PC-9 (cell line): ENCODE results near the gene PPP2CA. TPM values are rescaled to one million over a fixed set of nuclear protein-coding genes. Genes with fewer than 3 reads are reported as not detected.

Experiments used
- BruUV-seq: library from RNA; stranded (reverse); fragments of 400-500 nt; replicated peaks from 2 replicates; lab custom pipeline; 2021; lab: Mats Ljungman, UMichigan
- CTCF ChIA-PET: fragments of 300-600 bp; sonication (Branson Sonifier 250); formaldehyde crosslinking; loops from one replicate; lab custom pipeline; 2022; ENCODE audit warnings: antibody characterized with exemption; lab: Charles Lee
- POLR2A ChIA-PET: fragments of 300-600 bp; sonication (Branson Sonifier 250); formaldehyde crosslinking; loops from one replicate; lab custom pipeline; 2022; ENCODE audit warnings: antibody characterized with exemption; ENCODE audit not compliant: unreplicated experiment; lab: Charles Lee
- DNase-seq, 2 experiments: peaks; one replicate each; pipeline versions ENCODE4 v3.0.0 to v3.0.0-alpha.2; 2015 to 2022; ENCODE audit warnings: mixed read lengths in 1 of 2
- H2AFZ ChIP-seq: fragments of 200-600 bp; sonication (generic); 2 replicates; pipeline ENCODE4 v1.8.1; 2017; ENCODE audit warnings: antibody characterized with exemption
- H3F3A ChIP-seq: fragments of 200-600 bp; sonication (generic); 2 replicates; pipeline ENCODE4 v1.8.1; 2017; ENCODE audit warnings: antibody characterized with exemption, mild to moderate bottlenecking, low read depth; ENCODE audit not compliant: insufficient read depth
- H3K27ac ChIP-seq: fragments of 200-600 bp; sonication (generic); 2 replicates; pipeline ENCODE4 v1.6.1; 2016; ENCODE audit warnings: mixed run types
- H3K27me3 ChIP-seq: fragments of 200-600 bp; sonication (generic); 2 replicates; pipeline ENCODE4 v1.6.1; 2016; ENCODE audit warnings: low read depth, mixed run types; ENCODE audit not compliant: insufficient read depth
- H3K36me3 ChIP-seq: fragments of 200-600 bp; sonication (generic); 2 replicates; pipeline ENCODE4 v1.6.1; 2016; ENCODE audit warnings: low read depth, mixed run types
- H3K4me1 ChIP-seq: fragments of 200-600 bp; sonication (generic); replicated peaks from 2 replicates; pipeline ENCODE4 v1.6.1; 2016; ENCODE audit warnings: mixed run types; ENCODE audit not compliant: insufficient read depth
- H3K4me2 ChIP-seq: fragments of 200-600 bp; sonication (generic); 2 replicates; pipeline ENCODE4 v1.6.1; 2017; ENCODE audit warnings: mixed run types
- H3K4me3 ChIP-seq: fragments of 200-600 bp; sonication (generic); 2 replicates; pipeline ENCODE4 v1.6.1; 2016; ENCODE audit warnings: mixed run types
- H3K79me2 ChIP-seq: fragments of 200-600 bp; sonication (generic); 2 replicates; pipeline ENCODE4 v1.6.1; 2017; ENCODE audit warnings: low read depth, mixed run types
- H3K9me2 ChIP-seq: fragments of 200-600 bp; sonication (generic); 2 replicates; pipeline ENCODE4 v1.8.1; 2017; ENCODE audit warnings: mild to moderate bottlenecking; ENCODE audit not compliant: insufficient read depth
- H3K9me3 ChIP-seq: fragments of 200-600 bp; sonication (generic); 2 replicates; pipeline ENCODE4 v1.8.1; 2016; ENCODE audit warnings: low read depth; ENCODE audit not compliant: insufficient read depth
- H4K20me1 ChIP-seq: fragments of 200-600 bp; sonication (generic); 2 replicates; pipeline ENCODE4 v1.8.1; 2017; ENCODE audit not compliant: insufficient read depth
- EZH2 ChIP-seq: fragments of 200-600 bp; sonication (generic); IDR thresholded peaks from 2 replicates; pipeline ENCODE4 v1.8.0; 2017; ENCODE audit warnings: antibody characterized with exemption, low read depth
- intact Hi-C: fragments of 100-400 bp; cut with micrococcal nuclease; formaldehyde crosslinking; loops from one replicate; pipeline ENCODE4 v1.10.0; 2022; ENCODE audit not compliant: unreplicated experiment
- total RNA-seq: library from RNA; stranded (reverse); gene quantifications from 2 replicates; pipeline ENCODE4 v1.2.3, GENCODE V29; 2021
- TF ChIP-seq, protein P1 (sequence below): fragments of 200-600 bp; sonication (generic); conservative IDR thresholded peaks from 2 replicates; pipeline ENCODE4 v1.6.1; 2017; ENCODE audit warnings: mixed run types, antibody characterized with exemption, mild to moderate bottlenecking, moderate library complexity

The PPP2CA gene
- total RNA-seq, 1 experiment from 2014 or later, result 149 TPM

DNA sequence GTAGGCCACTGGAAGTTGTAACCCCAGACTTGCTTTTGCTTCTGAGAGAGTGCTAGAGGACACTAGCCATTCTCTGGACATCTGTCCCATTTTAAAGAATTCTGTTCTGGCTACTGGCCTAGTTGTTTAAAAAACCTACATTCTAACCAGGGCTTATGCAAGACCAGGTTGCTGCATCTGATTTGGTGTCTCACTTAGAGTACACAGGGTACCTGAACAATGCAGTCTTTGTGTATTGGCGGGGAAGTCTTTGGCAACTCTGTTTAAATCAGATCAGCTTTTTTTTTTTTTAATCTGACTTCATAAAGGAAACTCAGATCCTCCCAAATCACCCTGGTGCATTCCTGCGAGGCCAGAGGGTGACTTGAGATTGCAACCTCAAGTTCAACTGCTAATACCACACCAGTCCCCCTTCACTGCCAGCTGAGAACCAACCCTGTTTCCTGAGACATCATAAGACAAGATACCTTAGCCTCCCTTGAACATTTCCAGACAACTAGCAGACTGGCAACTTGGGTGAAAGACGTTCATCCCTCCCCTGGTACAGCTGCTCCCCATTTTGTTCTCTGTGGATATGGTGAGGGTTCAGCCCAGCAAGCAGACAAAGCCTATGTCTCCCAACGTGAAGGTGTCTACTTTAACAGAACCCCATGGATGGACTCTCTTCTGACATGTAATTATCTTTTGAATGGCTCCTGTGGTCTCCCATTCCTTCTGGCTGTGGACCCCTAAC lies 76.1 kb downstream of the PPP2CA start:
- H3K4me3 ChIP-seq, result no peak overlapping the region
- no peak overlapping the region for H2AFZ ChIP-seq
- peaks cover 61% of the 10 kb centered on the region for H3F3A ChIP-seq
- peaks cover 35% of the 10 kb centered on the region for H4K20me1 ChIP-seq
- peak overlapping the region; percentile 50 for H3K27ac ChIP-seq
- DNase-seq, result peak in 1 of 2 experiments; percentile 82
- H3K36me3 ChIP-seq, result peaks cover 46% of the 10 kb centered on the region
- ChIA-PET CTCF (interaction anchor here (0.5 kb wide), 1 partner anchor 112 kb away, joined by 3 read pairs; no protein-coding TSS in a partner anchor), POLR2A (no interaction called here)
- no peaks in the 10 kb centered on the region for H3K9me2 ChIP-seq
- no peak overlapping the region for H3K4me2 ChIP-seq
- H3K9me3 ChIP-seq, result no peaks in the 10 kb centered on the region
- peaks cover 34% of the 10 kb centered on the region for H3K79me2 ChIP-seq
- H3K4me1 ChIP-seq, result peaks cover 12% of the 10 kb centered on the region
- intact Hi-C loops, result no loop called here
- H3K27me3 ChIP-seq, result no peaks in the 10 kb centered on the region
- no TSS peak for BruUV-seq
- TF ChIP-seq EZH2, result no peak
- TF ChIP-seq, protein P1, sequence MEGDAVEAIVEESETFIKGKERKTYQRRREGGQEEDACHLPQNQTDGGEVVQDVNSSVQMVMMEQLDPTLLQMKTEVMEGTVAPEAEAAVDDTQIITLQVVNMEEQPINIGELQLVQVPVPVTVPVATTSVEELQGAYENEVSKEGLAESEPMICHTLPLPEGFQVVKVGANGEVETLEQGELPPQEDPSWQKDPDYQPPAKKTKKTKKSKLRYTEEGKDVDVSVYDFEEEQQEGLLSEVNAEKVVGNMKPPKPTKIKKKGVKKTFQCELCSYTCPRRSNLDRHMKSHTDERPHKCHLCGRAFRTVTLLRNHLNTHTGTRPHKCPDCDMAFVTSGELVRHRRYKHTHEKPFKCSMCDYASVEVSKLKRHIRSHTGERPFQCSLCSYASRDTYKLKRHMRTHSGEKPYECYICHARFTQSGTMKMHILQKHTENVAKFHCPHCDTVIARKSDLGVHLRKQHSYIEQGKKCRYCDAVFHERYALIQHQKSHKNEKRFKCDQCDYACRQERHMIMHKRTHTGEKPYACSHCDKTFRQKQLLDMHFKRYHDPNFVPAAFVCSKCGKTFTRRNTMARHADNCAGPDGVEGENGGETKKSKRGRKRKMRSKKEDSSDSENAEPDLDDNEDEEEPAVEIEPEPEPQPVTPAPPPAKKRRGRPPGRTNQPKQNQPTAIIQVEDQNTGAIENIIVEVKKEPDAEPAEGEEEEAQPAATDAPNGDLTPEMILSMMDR, result no peak

DNA sequence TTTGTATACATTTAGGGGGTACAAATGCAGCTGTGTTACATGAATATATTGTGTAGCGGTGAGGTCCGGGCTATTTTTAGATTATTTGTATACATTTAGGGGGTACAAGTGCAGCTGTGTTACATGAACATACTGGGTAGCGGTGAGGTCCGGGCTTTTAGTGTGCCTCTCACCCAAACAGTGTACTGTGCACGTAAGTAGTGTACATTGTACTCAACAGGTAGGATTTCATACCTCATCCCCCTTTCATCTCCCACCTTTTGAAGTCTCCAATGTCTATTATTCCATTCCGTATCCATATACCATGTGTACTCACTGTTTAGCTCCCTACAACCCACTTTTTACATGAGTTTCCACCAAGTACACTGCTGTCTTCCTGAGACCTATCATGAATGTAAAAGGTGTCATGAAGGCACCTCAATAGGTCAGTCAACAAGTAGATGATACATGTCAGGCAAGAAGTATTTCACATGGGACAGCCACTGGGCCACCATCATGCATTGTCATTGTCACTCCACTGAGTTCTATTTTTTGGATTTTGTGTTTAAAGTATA lies 76.8 kb downstream of the PPP2CA start:
- H3F3A ChIP-seq, result peaks cover 65% of the 10 kb centered on the region
- POLR2A ChIA-PET, result interaction anchor here (0.6 kb wide), 1 partner anchor 29 kb away, joined by 9 read pairs; no protein-coding TSS in a partner anchor
- DNase-seq, result no peak
- peaks cover 17% of the 10 kb centered on the region for H3K4me1 ChIP-seq
- H3K9me3 ChIP-seq, result no peaks in the 10 kb centered on the region
- H4K20me1 ChIP-seq, result peaks cover 36% of the 10 kb centered on the region
- intact Hi-C loops, result no loop called here
- H3K4me3 ChIP-seq, result no peak overlapping the region
- H2AFZ ChIP-seq, result no peak overlapping the region
- BruUV-seq, result no TSS peak
- H3K27me3 ChIP-seq, result no peaks in the 10 kb centered on the region
- peak overlapping the region; percentile 50 for H3K27ac ChIP-seq
- TF ChIP-seq, protein P1, result no peak
- TF ChIP-seq EZH2, result no peak
- no peaks in the 10 kb centered on the region for H3K9me2 ChIP-seq
- CTCF ChIA-PET, result interaction anchor here (0.5 kb wide), 1 partner anchor 111 kb away, joined by 3 read pairs; no protein-coding TSS in a partner anchor
- H3K79me2 ChIP-seq, result peaks cover 34% of the 10 kb centered on the region
- no peak overlapping the region for H3K4me2 ChIP-seq
- peaks cover 44% of the 10 kb centered on the region; the same call in 1 of the 2 replicates for H3K36me3 ChIP-seq

DNA sequence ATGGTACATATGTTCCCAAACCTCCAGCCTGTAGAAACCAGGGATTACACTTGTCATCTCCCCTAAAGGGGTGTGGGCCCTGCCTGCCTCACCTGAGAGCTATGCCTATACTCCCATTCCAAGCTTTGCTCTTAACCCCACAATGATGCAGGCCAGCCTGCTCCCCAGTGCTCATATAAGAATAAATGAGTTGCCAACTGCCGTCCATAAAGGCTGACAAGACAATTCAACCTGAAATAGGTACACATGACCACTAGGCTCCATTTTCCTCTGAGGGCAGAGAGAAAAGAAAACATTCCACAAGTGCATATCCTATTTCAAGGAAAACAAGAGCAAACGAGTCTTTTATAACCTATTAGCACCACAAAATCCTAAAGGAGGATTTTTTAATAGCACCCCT lies 77.6 kb downstream of the PPP2CA start:
- peaks cover 41% of the 10 kb centered on the region for H4K20me1 ChIP-seq
- POLR2A ChIA-PET, result interaction anchor here (0.6 kb wide), 1 partner anchor 29 kb away, joined by 9 read pairs; no protein-coding TSS in a partner anchor

More for the DNA sequence above, 77.6 kb downstream of the PPP2CA start:
- Histone ChIP-seq H3K9me2 (no peaks in the 10 kb centered on the region), H3K4me3 (no peak overlapping the region), H3K79me2 (peaks cover 33% of the 10 kb centered on the region), H3K36me3 (peaks cover 39% of the 10 kb centered on the region; the same call in 1 of the 2 replicates), H3K9me3 (no peaks in the 10 kb centered on the region), H3K27me3 (no peaks in the 10 kb centered on the region), H3K4me1 (peaks cover 17% of the 10 kb centered on the region), H3F3A (peaks cover 72% of the 10 kb centered on the region), H2AFZ (no peak overlapping the region), H3K4me2 (no peak overlapping the region), H3K27ac (no peak overlapping the region)
- BruUV-seq, result no TSS peak
- no peak for DNase-seq
- intact Hi-C loops, result no loop called here
- TF ChIP-seq EZH2, result no peak
- TF ChIP-seq, protein P1, result no peak
- CTCF ChIA-PET, result interaction anchor here (0.7 kb wide), 1 partner anchor 47 kb away, joined by 8 read pairs; no protein-coding TSS in a partner anchor
